Right lobe of liver (tissue), 6 donors: ENCODE results near the gene MORC2. TPM values are rescaled to one million over a fixed set of nuclear protein-coding genes. Genes with fewer than 3 reads are reported as not detected.

ENCODE experiments used
- ATAC-seq, 4 donors: fragments of 200-7000 bp; cut with Tn5 transposase; one replicate each; pipeline ENCODE4 v1.9.1; 2020; ENCODE audit warnings: mild to moderate bottlenecking in 4 of 4, moderate library complexity in 4 of 4
- DNase-seq, 3 donors: peaks; one replicate each; pipeline ENCODE4 v3.0.0-alpha.2; 2020
- H3K27ac ChIP-seq, 3 donors: fragments of 200-600 bp; one replicate each; pipeline ENCODE4 v1.8.0; 2022
- H3K27me3 ChIP-seq, 2 donors: fragments of 200-600 bp; one replicate each; pipeline ENCODE4 v1.8.0; 2022
- H3K36me3 ChIP-seq, 4 donors: fragments of 200-600 bp; sonication (generic) in 1 of 4; one replicate each; pipeline versions ENCODE4 v1.5.1 to v1.8.0; 2017 to 2022; ENCODE audit warnings: control low read depth in 1 of 4
- H3K4me1 ChIP-seq, 4 donors: fragments of 200-600 bp; sonication (generic) in 1 of 4; one replicate each; pipeline versions ENCODE4 v1.5.1 to v1.8.0; 2017 to 2022; ENCODE audit warnings: control low read depth in 1 of 4
- H3K4me3 ChIP-seq, 3 donors: fragments of 200-600 bp; one replicate each; pipeline ENCODE4 v1.8.0; 2022
- H3K9me3 ChIP-seq, 4 donors: fragments of 200-600 bp; sonication (generic) in 1 of 4; one replicate each; pipeline versions ENCODE4 v1.5.1 to v1.8.0; 2017 to 2022; ENCODE audit warnings: control low read depth in 1 of 4
- CTCF ChIP-seq, 4 donors: fragments of 200-600 bp in 3 of 4; fragments of 450-650 bp in 1 of 4; IDR thresholded peaks; one replicate each; pipeline versions ENCODE4 v1.5.1 to v1.8.0; 2016 to 2022; ENCODE audit warnings: antibody characterized with exemption in 4 of 4, mild to moderate bottlenecking in 2 of 4
- POLR2A ChIP-seq: fragments of 450-650 bp; IDR thresholded peaks from one replicate; pipeline ENCODE4 v1.6.1; 2017; ENCODE audit warnings: antibody characterized with exemption, mild to moderate bottlenecking
- WGBS: methylation state at CpG from one replicate; pipeline ENCODE4 v1.1.6; 2018; ENCODE audit warnings: low coverage, low lambda C conversion rate; ENCODE audit not compliant: insufficient coverage; ENCODE audit errors: missing lambda C conversion rate; 5-methylcytosine and 5-hydroxymethylcytosine counted together
- intact Hi-C, 2 donors: fragments of 100-400 bp; cut with DNase I; formaldehyde crosslinking; loops; one replicate each; pipeline versions ENCODE4 v1.11.2 to v1.14.1; 2022
- total RNA-seq, 6 experiments: library from RNA; depleted of rRNA in 2 of 6; stranded (reverse); fragments of >200 nt in 2 of 6; fragmentation: NEBNext Ultra II Directional in 3 of 6; extraction: Animal tissue kit (Norgen Biotek cat#: 25700) in 3 of 6; gene quantifications; one replicate each; pipeline versions ENCODE4 v1.1.0 to v1.2.4, GENCODE V29; 2016 to 2023
- donor health status: DM: no; HTN: yes; CAD: no.
- donor health status: DM: no; HTN: no; CAD: no.
- donor health status: DM: no; HTN: no; CAD: no.
- donor health status: DM: no; HTN: yes; CAD: no.
- donor health status: DM: no; HTN: yes; CAD: no.

Gene MORC2
- total RNA-seq, 6 experiments from 2014 or later, result 7.0 to 15.6 (median 10.8) TPM

- TF ChIP-seq CTCF (IDR thresholded peaks at IDR 0.05), result no peak
- no peak for TF ChIP-seq POLR2A
- DNase-seq, result no peak
Measured at GRCh38 chr22:30934053-30934452, 34.5 kb downstream of the MORC2 start.

GRCh38 chr22:30933457-30933856 lies 35.1 kb downstream of the MORC2 start:
- H3K9me3 ChIP-seq, result no peaks in the 10 kb centered on the region
- DNase-seq, result no peak

More at GRCh38 chr22:30934053-30934452, 34.5 kb downstream of the MORC2 start:
- H3K36me3 ChIP-seq, result peaks cover 0 to 95% (median 55%) of the 10 kb centered on the region in 4 donors
- no peaks in the 10 kb centered on the region for H3K9me3 ChIP-seq
- no peak overlapping the region for H3K4me3 ChIP-seq
- ATAC-seq, result no peak
- whole genome bisulfite sequencing, result 87% methylated on average over 7 of the region's 8 CpGs
- H3K27ac ChIP-seq, result no peak overlapping the region
- H3K4me1 ChIP-seq, result no peaks in the 10 kb centered on the region
- no peaks in the 10 kb centered on the region for H3K27me3 ChIP-seq
- intact Hi-C loops, result no loop called here

GRCh38 chr22:30932661-30933060 lies 35.9 kb downstream of the MORC2 start:
- DNase-seq (no peak), ATAC-seq (no peak)
- no peaks in the 10 kb centered on the region for H3K9me3 ChIP-seq
- no peak for TF ChIP-seq CTCF (IDR thresholded peaks at IDR 0.05)
- no peak for TF ChIP-seq POLR2A
- no peaks in the 10 kb centered on the region for H3K4me1 ChIP-seq
- no peaks in the 10 kb centered on the region for H3K27me3 ChIP-seq
- intact Hi-C loops, result no loop called here
- no peak overlapping the region for H3K27ac ChIP-seq
- H3K4me3 ChIP-seq, result no peak overlapping the region
- H3K36me3 ChIP-seq, result peaks cover 0 to 97% (median 50%) of the 10 kb centered on the region in 4 donors
- WGBS, result 86% methylated on average over 6 of the region's 16 CpGs

More at GRCh38 chr22:30933457-30933856, 35.1 kb downstream of the MORC2 start:
- TF ChIP-seq POLR2A (no peak), CTCF (IDR thresholded peaks at IDR 0.05) (no peak)
- H3K4me3 ChIP-seq, result no peak overlapping the region
- no peak for ATAC-seq
- H3K4me1 ChIP-seq, result no peaks in the 10 kb centered on the region
- peaks cover 0 to 97% (median 53%) of the 10 kb centered on the region in 4 donors for H3K36me3 ChIP-seq
- H3K27me3 ChIP-seq, result no peaks in the 10 kb centered on the region
- 78% methylated on average over 6 of the region's 7 CpGs for WGBS
- intact Hi-C loops, result no loop called here
- H3K27ac ChIP-seq, result no peak overlapping the region

GRCh38 chr22:30931541-30932300 lies 36.9 kb downstream of the MORC2 start:
- no peak overlapping the region for H3K4me3 ChIP-seq
- no peak for TF ChIP-seq CTCF (IDR thresholded peaks at IDR 0.05)
- WGBS, result 100% methylated on average over 4 of the region's 4 CpGs
- H3K27ac ChIP-seq, result no peak overlapping the region
- no peak for DNase-seq
- no peaks in the 10 kb centered on the region for H3K9me3 ChIP-seq
- H3K4me1 ChIP-seq, result no peaks in the 10 kb centered on the region
- H3K27me3 ChIP-seq, result no peaks in the 10 kb centered on the region
- intact Hi-C loops, result no loop called here
- no peak for ATAC-seq
- H3K36me3 ChIP-seq, result peaks cover 0 to 97% (median 50%) of the 10 kb centered on the region in 4 donors
